Effector CD8-positive, alpha-beta T cell (primary cell): ENCODE measurements around the gene CDON.

Experiments
- DNase-seq: peaks from one replicate; lab custom pipeline; 2025; lab: John Stamatoyannopoulos, UW

Gene CDON

GRCh38 chr11:126083829-126084607 is 21.4 kb upstream of the CDON start:
- peak; percentile 3 for DNase-seq

GRCh38 chr11:126082251-126083109 is 19.8 kb upstream of the CDON start:
- no peak for DNase-seq

- no peak for DNase-seq
Measured at GRCh38 chr11:126081915-126082250, 19.2 kb upstream of the CDON start.

GRCh38 chr11:126080161-126080941 is 17.7 kb upstream of the CDON start:
- DNase-seq: no peak

- DNase-seq: no peak
Measured at GRCh38 chr11:126079621-126080124, 17.0 kb upstream of the CDON start.

GRCh38 chr11:126076641-126077040 is 14.0 kb upstream of the CDON start:
- no peak for DNase-seq

GRCh38 chr11:126072801-126073594 is 10.3 kb upstream of the CDON start:
- no peak for DNase-seq

GRCh38 chr11:126072141-126072741 is 9.6 kb upstream of the CDON start:
- DNase-seq: no peak

- no peak for DNase-seq
Measured at GRCh38 chr11:126063507-126063852, 814 bp upstream of the CDON start.

GRCh38 chr11:126061707-126062678 is 673 bp downstream of the CDON start:
- DNase-seq: peak; percentile 31

GRCh38 chr11:126060757-126061171 is 1.9 kb downstream of the CDON start:
- no peak for DNase-seq

GRCh38 chr11:126059238-126059781 is 3.4 kb downstream of the CDON start:
- DNase-seq: no peak

- DNase-seq: no peak
Measured at GRCh38 chr11:126058105-126058874, 4.4 kb downstream of the CDON start.

- no peak for DNase-seq
Measured at GRCh38 chr11:126054882-126055281, 7.8 kb downstream of the CDON start.

GRCh38 chr11:126054408-126054807 is 8.3 kb downstream of the CDON start:
- no peak for DNase-seq

GRCh38 chr11:126053415-126054286 is 9.0 kb downstream of the CDON start:
- no peak for DNase-seq

- DNase-seq: no peak
Measured at GRCh38 chr11:126051117-126051516, 11.5 kb downstream of the CDON start.

- DNase-seq: no peak
Measured at GRCh38 chr11:126049159-126049558, 13.5 kb downstream of the CDON start.
